MM.1S (cell line): ENCODE measurements around the gene WFDC12.

ENCODE experiments used
- DNase-seq: peaks from one replicate; pipeline ENCODE4 v3.0.0-alpha.2; 2015
- H2AFZ ChIP-seq: fragments of 300-600 bp; sonication (generic); 2 replicates; pipeline ENCODE4 v1.6.0; 2016; ENCODE audit warnings: antibody characterized with exemption, low read length
- H3F3A ChIP-seq: fragments of 300-600 bp; sonication (generic); 2 replicates; pipeline ENCODE4 v1.6.1; 2016; ENCODE audit warnings: mild to moderate bottlenecking, antibody characterized with exemption, low read length, moderate library complexity, mixed read lengths; ENCODE audit not compliant: insufficient read depth
- H3K27ac ChIP-seq: fragments of 300-600 bp; sonication (generic); 2 replicates; pipeline ENCODE4 v1.5.1; 2016; ENCODE audit warnings: mild to moderate bottlenecking, low read length
- H3K27me3 ChIP-seq: fragments of 300-600 bp; sonication (generic); replicated peaks from 2 replicates; pipeline ENCODE4 v1.6.0; 2016; ENCODE audit warnings: low read length; ENCODE audit not compliant: insufficient read depth
- H3K36me3 ChIP-seq: fragments of 300-600 bp; sonication (generic); replicated peaks from 2 replicates; pipeline ENCODE4 v1.6.1; 2016; ENCODE audit warnings: mild to moderate bottlenecking, low read length, mixed read lengths; ENCODE audit not compliant: insufficient read depth
- H3K4me1 ChIP-seq: fragments of 300-600 bp; sonication (generic); 2 replicates; pipeline ENCODE4 v1.6.1; 2016; ENCODE audit warnings: low read length, mixed read lengths
- H3K4me2 ChIP-seq: fragments of 300-600 bp; sonication (generic); 2 replicates; pipeline ENCODE4 v1.6.0; 2016; ENCODE audit warnings: low read depth, low read length
- H3K4me3 ChIP-seq: fragments of 300-600 bp; sonication (generic); 2 replicates; pipeline ENCODE4 v1.5.1; 2016; ENCODE audit warnings: low read length, mixed read lengths
- H3K79me2 ChIP-seq: fragments of 300-600 bp; sonication (generic); 2 replicates; pipeline ENCODE4 v1.6.1; 2016; ENCODE audit warnings: mixed run types, low read length, mixed read lengths
- H3K9ac ChIP-seq: fragments of 300-600 bp; sonication (generic); 2 replicates; pipeline ENCODE4 v1.6.1; 2016; ENCODE audit warnings: low read length, mixed read lengths
- H3K9me2 ChIP-seq: fragments of 300-600 bp; sonication (generic); replicated peaks from 2 replicates; pipeline ENCODE4 v1.6.1; 2016; ENCODE audit warnings: mild to moderate bottlenecking, low read length, mixed read lengths; ENCODE audit not compliant: insufficient read depth
- H3K9me3 ChIP-seq: fragments of 300-600 bp; sonication (generic); replicated peaks from 2 replicates; pipeline ENCODE4 v1.6.1; 2016; ENCODE audit warnings: mild to moderate bottlenecking, low read length, mixed read lengths; ENCODE audit not compliant: insufficient read depth
- H4K20me1 ChIP-seq: fragments of 300-600 bp; sonication (generic); 2 replicates; pipeline ENCODE4 v1.6.1; 2016; ENCODE audit warnings: mild to moderate bottlenecking, low read length, moderate library complexity, mixed read lengths; ENCODE audit not compliant: insufficient read depth
- CTCF ChIP-seq: fragments of 300-600 bp; sonication (generic); IDR thresholded peaks from 2 replicates; pipeline ENCODE4 v1.5.1; 2016; ENCODE audit warnings: antibody characterized with exemption, low read length, mixed read lengths
- EZH2 ChIP-seq: fragments of 300-600 bp; sonication (generic); optimal IDR thresholded peaks from 2 replicates; pipeline ENCODE3; 2017; ENCODE audit warnings: low read depth, mild to moderate bottlenecking, antibody characterized with exemption, low read length, mixed read lengths
- EZH2phosphoT487 ChIP-seq: fragments of 300-600 bp; sonication (generic); IDR thresholded peaks from 2 replicates; pipeline ENCODE4 v1.6.1; 2018; ENCODE audit warnings: antibody characterized with exemption, low read length

The WFDC12 gene

GRCh38 chr20:45101333-45101850 lies 22.9 kb downstream of the WFDC12 start:
- peak overlapping the region; percentile 50; the same call in 1 of the 2 replicates for H3K4me2 ChIP-seq
- no peaks in the 10 kb centered on the region for H3K4me1 ChIP-seq
- H3K79me2 ChIP-seq = no peaks in the 10 kb centered on the region
- H2AFZ ChIP-seq = no peak overlapping the region
- H3K9me3 ChIP-seq = no peaks in the 10 kb centered on the region
- no peaks in the 10 kb centered on the region for H3F3A ChIP-seq
- no peaks in the 10 kb centered on the region for H3K27me3 ChIP-seq
- H4K20me1 ChIP-seq = no peaks in the 10 kb centered on the region
- DNase-seq = no peak
- H3K4me3 ChIP-seq = peak overlapping the region; percentile 18; the same call in 1 of the 2 replicates
- no peak overlapping the region for H3K27ac ChIP-seq
- H3K9me2 ChIP-seq = no peaks in the 10 kb centered on the region
- H3K36me3 ChIP-seq = no peaks in the 10 kb centered on the region
- TF ChIP-seq EZH2phosphoT487 = no peak
- TF ChIP-seq EZH2 = no peak
- TF ChIP-seq CTCF = no peak
- no peak overlapping the region for H3K9ac ChIP-seq

DNA sequence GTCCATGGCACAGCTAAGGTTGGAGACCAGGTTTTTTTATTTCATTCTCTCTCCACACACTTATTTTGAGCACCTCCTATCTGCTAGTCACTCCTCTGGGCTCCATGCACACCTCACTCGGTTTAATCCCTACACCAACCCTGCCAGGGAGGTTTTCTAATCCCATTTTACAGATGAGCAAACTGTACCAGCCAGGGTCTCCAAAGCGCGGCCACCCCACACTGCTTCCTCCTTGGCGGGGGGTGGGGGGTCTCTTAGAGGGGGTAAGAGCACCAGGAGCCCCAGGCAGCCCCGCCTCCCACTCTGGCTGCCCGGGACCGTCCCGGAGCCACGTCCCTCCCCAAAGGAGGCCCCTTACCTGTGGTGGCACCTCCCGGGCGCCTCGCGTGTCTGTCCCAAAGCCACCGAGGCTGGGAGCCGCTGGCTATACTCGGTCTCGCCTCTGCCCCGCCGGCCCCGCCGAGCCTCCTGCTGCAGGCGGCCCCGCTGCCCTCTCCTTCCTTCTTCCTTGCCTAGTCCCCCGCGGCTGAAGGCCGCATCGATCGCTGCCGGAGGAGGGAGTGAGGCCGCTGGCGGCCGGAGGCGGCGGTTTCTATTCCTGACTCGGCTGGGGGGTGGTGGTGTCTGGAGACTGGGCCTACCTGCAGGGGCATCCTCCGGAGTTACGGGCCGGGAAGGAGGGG lies 23.6 kb downstream of the WFDC12 start, which contains the start of gene KCNS1:
KCNS1 (minus strand) TSS at position 565 of the 683 bp plus-strand sequence. CDS start 1,891 bp downstream, outside the sequence.
- Histone ChIP-seq H3K27me3 (no peaks in the 10 kb centered on the region), H3F3A (no peaks in the 10 kb centered on the region), H3K9me2 (no peaks in the 10 kb centered on the region), H3K4me2 (peak within 1 kb of the TSS; percentile 50; the same call in 1 of the 2 replicates), H3K4me1 (no peaks in the 10 kb centered on the region), H4K20me1 (no peaks in the 10 kb centered on the region), H3K36me3 (no peaks in the 10 kb centered on the region), H3K4me3 (peak within 1 kb of the TSS; percentile 18), H3K9me3 (no peaks in the 10 kb centered on the region), H3K9ac (no peak within 1 kb of the TSS), H3K27ac (no peak within 1 kb of the TSS), H2AFZ (no peak within 1 kb of the TSS), H3K79me2 (no peaks in the 10 kb centered on the region)
- no peak for DNase-seq
- no peak for TF ChIP-seq EZH2phosphoT487
- no peak for TF ChIP-seq CTCF
- no peak for TF ChIP-seq EZH2

- H3K36me3 ChIP-seq = no peaks in the 10 kb centered on the region
- H3K9me3 ChIP-seq = no peaks in the 10 kb centered on the region
- no peak overlapping the region for H3K27ac ChIP-seq
- H2AFZ ChIP-seq = no peak overlapping the region
- no peak overlapping the region for H3K4me3 ChIP-seq
- no peaks in the 10 kb centered on the region for H3K4me1 ChIP-seq
- DNase-seq = no peak
- TF ChIP-seq EZH2 = no peak
- TF ChIP-seq EZH2phosphoT487 = no peak
- TF ChIP-seq CTCF = no peak
- H3F3A ChIP-seq = no peaks in the 10 kb centered on the region
- H3K4me2 ChIP-seq = no peak overlapping the region
- H3K79me2 ChIP-seq = no peaks in the 10 kb centered on the region
- H3K27me3 ChIP-seq = no peaks in the 10 kb centered on the region
- H3K9me2 ChIP-seq = no peaks in the 10 kb centered on the region
- no peak overlapping the region for H3K9ac ChIP-seq
- H4K20me1 ChIP-seq = no peaks in the 10 kb centered on the region
These were observed 26.0 kb downstream of the WFDC12 start for GRCh38 chr20:45098103-45098773.
